ENCODE measurements around the gene ANP32B. TPM values are rescaled to one million over a fixed set of nuclear protein-coding genes. Genes with fewer than 3 reads are reported as not detected.
"Not testable (repeated sequence)": the region's sequence is repeated elsewhere in the genome, so short reads cannot be mapped to it uniquely, and the experiment has no call there.

Gene ANP32B
- total RNA-seq, 1 donor from 2014 or later: 14.2 TPM

- no peak for DNase-seq (ENCODE audit: low spot score)
Measured at GRCh38 chr9:97992219-97992618, 9.1 kb downstream of the ANP32B start.

- DNase-seq (ENCODE audit: low spot score): no peak
Measured at GRCh38 chr9:97993000-97993399, 9.9 kb downstream of the ANP32B start.

GRCh38 chr9:97994703-97995102, 11.6 kb downstream of the ANP32B start:
- DNase-seq (ENCODE audit: low spot score): no peak

- DNase-seq (ENCODE audit: low spot score): not testable (repeated sequence)
Measured at GRCh38 chr9:97996676-97997075, 13.5 kb downstream of the ANP32B start.

DNA sequence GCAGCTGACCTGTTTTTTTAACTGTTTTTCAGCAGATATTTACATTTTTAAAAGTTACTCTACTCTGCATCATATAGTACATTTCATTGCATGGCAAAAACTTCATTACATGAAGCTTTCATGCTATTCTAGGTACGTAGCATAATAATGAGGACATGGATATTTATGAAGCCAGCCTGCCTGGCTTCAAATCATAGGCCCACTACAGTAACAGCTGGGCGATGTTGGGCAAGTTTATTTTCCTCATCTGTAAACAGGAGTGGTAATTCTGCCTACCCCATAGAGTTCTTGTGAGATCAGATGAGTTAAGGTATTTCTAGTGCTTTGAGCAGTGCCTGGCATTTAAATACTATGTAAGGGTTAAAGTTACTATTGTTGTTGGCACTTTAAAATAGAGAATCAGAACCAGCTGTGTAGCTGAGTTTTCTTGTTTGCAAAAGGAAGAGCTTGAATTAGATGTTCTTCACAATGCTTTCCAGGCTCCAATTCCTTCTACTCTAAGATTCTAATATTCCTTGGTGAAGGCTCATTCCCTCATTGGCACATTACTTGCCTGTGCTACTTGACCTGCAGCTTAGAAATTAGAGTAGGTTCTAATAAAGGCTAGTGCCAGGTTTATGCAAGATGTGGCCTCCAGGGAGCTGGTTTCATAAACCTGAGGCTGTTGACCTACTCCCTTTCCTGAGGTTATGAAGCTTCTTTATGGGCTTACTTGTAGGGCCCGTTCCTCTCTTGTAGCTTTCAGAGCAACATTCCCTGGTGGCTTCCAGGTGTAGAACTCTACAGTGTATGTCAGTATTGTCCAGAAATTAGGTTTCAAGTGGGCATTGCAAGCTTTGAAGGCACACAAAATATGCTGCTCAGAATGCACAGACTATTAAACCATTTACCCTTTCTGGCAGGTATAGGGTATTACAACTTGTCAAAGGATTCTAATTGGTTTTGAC, 14.5 kb downstream of the ANP32B start:
- no peak for DNase-seq (ENCODE audit: low spot score)

DNA sequence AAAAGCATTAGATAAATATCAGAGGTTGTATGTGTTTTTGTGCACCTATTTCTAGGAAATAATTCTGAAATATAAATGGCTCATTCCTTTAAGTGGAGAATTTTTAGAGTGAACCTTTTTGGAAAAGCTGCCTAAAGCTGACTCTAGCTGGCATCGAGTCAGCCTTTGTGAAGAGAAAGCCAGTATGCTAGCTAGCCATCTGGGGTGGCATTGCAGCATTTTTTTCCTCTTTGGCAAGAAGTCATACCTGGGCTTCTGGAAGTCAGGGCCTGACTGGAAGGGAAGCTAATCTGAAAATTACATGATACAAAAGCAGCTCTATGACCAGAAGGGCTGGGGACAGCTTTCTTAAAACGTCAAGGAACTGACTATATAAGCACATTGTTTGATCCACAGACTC, 19.7 kb downstream of the ANP32B start:
- DNase-seq (ENCODE audit: low spot score): no peak

DNA sequence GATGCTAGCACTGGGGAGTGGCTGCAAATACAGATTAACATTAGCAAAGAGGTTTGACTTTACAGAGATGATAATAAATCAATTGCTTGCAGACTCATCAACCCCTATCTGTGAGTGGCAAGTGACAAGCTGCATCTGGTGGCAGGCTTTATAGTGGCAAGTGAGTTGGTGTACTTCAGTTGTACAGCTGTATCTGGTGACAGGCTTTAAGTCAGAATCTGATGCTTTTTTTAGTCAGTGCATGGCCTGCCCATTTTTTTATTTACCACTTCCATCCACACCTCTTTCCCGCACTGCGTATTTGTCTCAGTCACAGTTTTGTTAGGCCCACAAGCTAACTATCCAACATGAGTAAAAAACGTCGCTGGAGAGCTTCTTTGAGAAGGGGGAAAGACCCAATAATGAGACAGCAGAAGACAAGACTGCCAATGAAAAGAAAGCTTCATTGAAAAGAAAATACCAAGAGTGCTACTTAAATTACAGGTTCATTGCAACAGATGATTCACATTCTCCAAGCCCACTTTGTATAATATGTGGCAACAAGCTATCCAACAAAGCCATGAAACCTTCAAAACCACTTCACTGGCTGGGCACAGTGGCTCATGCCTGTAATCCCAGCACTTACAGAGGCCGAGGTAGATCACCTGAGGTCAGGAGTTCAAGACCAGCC, 23.1 kb downstream of the ANP32B start:
- DNase-seq (ENCODE audit: low spot score): no peak

DNA sequence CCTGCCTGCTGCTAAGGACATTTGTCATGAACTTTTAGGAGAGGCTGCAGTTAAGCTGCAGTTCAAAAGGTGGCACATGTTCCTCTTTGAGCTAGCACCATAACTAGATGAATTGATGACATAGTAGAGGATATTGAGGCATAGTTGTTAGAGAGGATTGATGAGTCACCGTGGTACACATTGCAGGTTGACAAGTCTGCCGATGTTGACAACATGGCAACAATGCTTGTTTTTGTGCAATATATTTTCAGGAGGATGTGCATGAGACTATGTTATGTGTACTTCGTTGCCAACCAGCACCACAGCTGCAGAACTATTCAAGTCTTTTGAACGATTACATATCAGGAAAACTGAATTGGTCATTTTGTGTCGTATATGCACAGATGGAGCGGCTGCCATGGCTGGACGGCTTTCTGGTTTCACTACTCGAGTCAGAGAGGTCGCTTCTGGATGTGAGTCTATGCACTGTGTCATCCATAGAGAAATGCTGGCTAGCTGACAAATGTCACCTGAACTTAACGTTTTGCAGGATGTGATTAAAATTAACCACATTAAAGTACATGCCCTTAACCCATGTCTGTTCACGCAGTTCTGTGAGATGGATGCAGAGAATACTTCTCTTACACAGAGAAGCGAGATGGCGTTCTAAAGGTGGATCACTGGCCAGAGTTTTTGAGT, 24.2 kb downstream of the ANP32B start:
- DNase-seq (ENCODE audit: low spot score): no peak

GRCh38 chr9:98008764-98009163, 25.6 kb downstream of the ANP32B start:
- no peak for DNase-seq (ENCODE audit: low spot score)

- no peak for DNase-seq (ENCODE audit: low spot score)
Measured at GRCh38 chr9:98009437-98009836, 26.3 kb downstream of the ANP32B start.

GRCh38 chr9:98009936-98010335, 26.8 kb downstream of the ANP32B start:
- no peak for DNase-seq (ENCODE audit: low spot score)

DNA sequence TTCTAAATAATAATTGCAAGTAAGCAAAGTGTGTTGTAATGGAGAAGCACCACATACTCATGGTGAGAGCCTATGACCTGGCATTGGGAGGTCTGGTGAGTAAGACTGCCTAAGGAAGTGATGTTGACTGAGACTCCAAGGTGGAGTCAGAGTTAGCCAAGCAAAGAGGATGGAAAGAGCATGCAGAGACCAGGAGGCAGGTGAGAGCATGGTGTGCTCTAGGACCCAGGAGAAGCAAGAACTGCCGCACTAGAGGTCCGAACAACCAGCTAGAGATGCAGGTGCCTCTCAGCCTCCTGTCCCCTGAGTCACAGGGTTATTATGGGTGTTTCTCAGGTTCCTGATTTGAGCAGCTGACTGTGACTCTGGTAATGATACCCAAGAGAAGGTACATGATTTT, 27.3 kb downstream of the ANP32B start:
- no peak for DNase-seq (ENCODE audit: low spot score)

DNA sequence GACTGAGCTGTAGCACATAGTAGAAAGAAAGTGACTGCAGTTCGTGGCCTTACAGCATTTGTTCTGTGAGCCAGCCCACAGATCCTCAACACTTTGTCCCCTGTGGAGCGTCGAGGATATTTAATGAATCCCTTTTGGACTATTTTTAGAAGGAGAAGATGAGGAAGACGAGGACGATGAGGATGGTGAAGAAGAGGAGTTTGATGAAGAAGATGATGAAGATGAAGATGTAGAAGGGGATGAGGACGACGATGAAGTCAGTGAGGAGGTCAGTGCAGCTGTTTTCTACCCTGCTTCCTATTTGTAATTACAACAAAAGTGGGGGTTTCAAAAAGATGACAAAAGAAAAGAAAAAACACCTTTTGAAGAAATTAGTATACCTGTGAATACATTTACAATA, 28.0 kb downstream of the ANP32B start:
- no peak for DNase-seq (ENCODE audit: low spot score)

- no peak for DNase-seq (ENCODE audit: low spot score)
Measured at GRCh38 chr9:98016137-98016680, 33.1 kb downstream of the ANP32B start.

DNA sequence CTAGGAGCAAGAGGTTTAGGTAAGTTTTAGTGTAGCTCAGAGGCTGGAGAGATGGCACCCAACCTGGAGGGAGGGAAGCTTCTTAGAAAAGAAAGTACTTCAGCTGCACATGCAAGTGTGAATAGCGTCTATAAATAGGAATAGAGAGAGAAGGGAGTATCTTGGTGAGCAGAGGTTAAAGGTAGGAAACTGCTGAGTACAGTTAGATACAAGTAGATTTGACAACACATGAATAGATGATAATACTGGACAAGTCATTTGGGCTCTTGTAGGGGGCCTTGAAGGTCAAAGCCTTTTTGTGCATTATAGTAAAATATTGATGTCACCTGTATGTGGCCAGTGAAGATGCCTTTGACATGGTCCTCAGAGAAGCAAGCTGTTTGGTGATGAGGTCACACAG, 34.2 kb downstream of the ANP32B start:
- no peak for DNase-seq (ENCODE audit: low spot score)

DNA sequence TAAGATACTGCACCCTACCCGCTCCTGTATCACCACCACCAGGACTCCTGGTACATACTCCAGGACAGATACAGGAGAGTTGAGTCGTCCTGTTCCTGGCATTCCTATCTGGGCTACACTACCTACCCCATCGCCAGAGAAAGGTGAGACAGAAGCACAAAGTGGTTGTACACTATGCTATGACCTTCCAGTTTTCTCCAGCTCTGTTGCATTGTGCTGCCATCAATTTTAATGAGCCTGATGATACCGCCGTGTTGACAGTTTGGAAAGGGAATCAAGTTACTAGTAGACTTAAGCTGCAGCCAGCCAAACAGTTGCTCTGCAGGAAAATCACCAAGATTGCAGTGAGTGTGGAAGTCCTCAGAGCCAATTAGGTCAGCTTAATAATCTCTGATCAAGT, 35.2 kb downstream of the ANP32B start:
- no peak for DNase-seq (ENCODE audit: low spot score)

DNA sequence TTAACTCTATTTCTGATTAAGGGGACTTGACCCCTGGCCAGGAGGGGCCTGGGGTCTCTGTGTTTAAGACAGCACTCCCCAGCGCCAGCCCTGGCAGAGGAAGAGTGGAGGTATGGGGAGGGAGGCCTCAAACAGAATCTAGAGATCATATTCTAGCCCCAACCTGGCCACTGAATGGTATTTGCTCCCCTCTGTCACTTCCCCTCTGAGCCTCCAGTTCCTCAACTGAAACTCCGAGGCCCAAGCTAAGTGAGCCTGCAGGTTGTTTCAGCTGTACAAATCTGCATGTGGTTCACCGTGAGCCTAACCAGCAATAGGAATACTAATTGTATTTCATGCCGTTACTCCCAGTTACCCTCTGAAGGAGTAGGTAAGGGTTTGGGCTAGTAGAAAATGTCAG, 36.0 kb downstream of the ANP32B start:
- no peak for DNase-seq (ENCODE audit: low spot score)

DNA sequence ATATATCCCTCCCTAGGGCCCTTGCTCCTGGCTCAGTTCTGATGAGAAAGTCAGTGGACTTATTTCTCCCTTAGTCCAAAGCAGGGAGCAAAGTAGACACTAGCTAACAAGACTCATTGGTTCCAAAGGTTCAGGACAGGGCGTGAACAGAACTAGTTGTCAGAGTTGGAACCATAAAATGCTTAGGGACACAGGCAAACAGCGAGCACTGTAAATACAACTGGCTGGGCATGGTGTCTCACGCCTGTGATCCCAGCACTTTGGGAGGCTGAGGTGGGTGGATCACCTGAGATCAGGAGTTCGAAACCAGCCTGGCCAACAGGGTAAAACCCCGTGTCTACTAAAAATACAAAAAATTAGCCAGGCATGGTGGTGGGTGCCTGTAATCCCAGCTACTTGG, 36.7 kb downstream of the ANP32B start:
- not testable (repeated sequence) for DNase-seq (ENCODE audit: low spot score)

- no peak for DNase-seq (ENCODE audit: low spot score)
Measured at GRCh38 chr9:98020476-98021145, 37.5 kb downstream of the ANP32B start.

- no peak for DNase-seq (ENCODE audit: low spot score)
Measured at GRCh38 chr9:98021306-98022040, 38.3 kb downstream of the ANP32B start.

GRCh38 chr9:98022447-98022846, 39.3 kb downstream of the ANP32B start:
- DNase-seq (ENCODE audit: low spot score): no peak

Measured in umbilical cord (tissue), 2 donors.